PC-9 (cell line): Measurements from ENCODE around the gene TBC1D14. TPM values are rescaled to one million over a fixed set of nuclear protein-coding genes. Genes with fewer than 3 reads are reported as not detected.

Experiments
- BruUV-seq: library from RNA; stranded (reverse); fragments of 400-500 nt; replicated peaks from 2 replicates; lab custom pipeline; 2021; lab: Mats Ljungman, UMichigan
- CTCF ChIA-PET: fragments of 300-600 bp; sonication (Branson Sonifier 250); formaldehyde crosslinking; loops from one replicate; lab custom pipeline; 2022; ENCODE audit warnings: antibody characterized with exemption; lab: Charles Lee
- POLR2A ChIA-PET: fragments of 300-600 bp; sonication (Branson Sonifier 250); formaldehyde crosslinking; loops from one replicate; lab custom pipeline; 2022; ENCODE audit warnings: antibody characterized with exemption; ENCODE audit not compliant: unreplicated experiment; lab: Charles Lee
- DNase-seq, 2 experiments: peaks; one replicate each; pipeline versions ENCODE4 v3.0.0 to v3.0.0-alpha.2; 2015 to 2022; ENCODE audit warnings: mixed read lengths in 1 of 2
- H2AFZ ChIP-seq: fragments of 200-600 bp; sonication (generic); 2 replicates; pipeline ENCODE4 v1.8.1; 2017; ENCODE audit warnings: antibody characterized with exemption
- H3F3A ChIP-seq: fragments of 200-600 bp; sonication (generic); 2 replicates; pipeline ENCODE4 v1.8.1; 2017; ENCODE audit warnings: antibody characterized with exemption, mild to moderate bottlenecking, low read depth; ENCODE audit not compliant: insufficient read depth
- H3K27ac ChIP-seq: fragments of 200-600 bp; sonication (generic); 2 replicates; pipeline ENCODE4 v1.6.1; 2016; ENCODE audit warnings: mixed run types
- H3K27me3 ChIP-seq: fragments of 200-600 bp; sonication (generic); 2 replicates; pipeline ENCODE4 v1.6.1; 2016; ENCODE audit warnings: low read depth, mixed run types; ENCODE audit not compliant: insufficient read depth
- H3K36me3 ChIP-seq: fragments of 200-600 bp; sonication (generic); 2 replicates; pipeline ENCODE4 v1.6.1; 2016; ENCODE audit warnings: low read depth, mixed run types
- H3K4me1 ChIP-seq: fragments of 200-600 bp; sonication (generic); replicated peaks from 2 replicates; pipeline ENCODE4 v1.6.1; 2016; ENCODE audit warnings: mixed run types; ENCODE audit not compliant: insufficient read depth
- H3K4me2 ChIP-seq: fragments of 200-600 bp; sonication (generic); 2 replicates; pipeline ENCODE4 v1.6.1; 2017; ENCODE audit warnings: mixed run types
- H3K4me3 ChIP-seq: fragments of 200-600 bp; sonication (generic); 2 replicates; pipeline ENCODE4 v1.6.1; 2016; ENCODE audit warnings: mixed run types
- H3K79me2 ChIP-seq: fragments of 200-600 bp; sonication (generic); 2 replicates; pipeline ENCODE4 v1.6.1; 2017; ENCODE audit warnings: low read depth, mixed run types
- H3K9me2 ChIP-seq: fragments of 200-600 bp; sonication (generic); 2 replicates; pipeline ENCODE4 v1.8.1; 2017; ENCODE audit warnings: mild to moderate bottlenecking; ENCODE audit not compliant: insufficient read depth
- H3K9me3 ChIP-seq: fragments of 200-600 bp; sonication (generic); 2 replicates; pipeline ENCODE4 v1.8.1; 2016; ENCODE audit warnings: low read depth; ENCODE audit not compliant: insufficient read depth
- H4K20me1 ChIP-seq: fragments of 200-600 bp; sonication (generic); 2 replicates; pipeline ENCODE4 v1.8.1; 2017; ENCODE audit not compliant: insufficient read depth
- CTCF ChIP-seq: fragments of 200-600 bp; sonication (generic); conservative IDR thresholded peaks from 2 replicates; pipeline ENCODE4 v1.6.1; 2017; ENCODE audit warnings: mixed run types, antibody characterized with exemption, mild to moderate bottlenecking, moderate library complexity
- EZH2 ChIP-seq: fragments of 200-600 bp; sonication (generic); IDR thresholded peaks from 2 replicates; pipeline ENCODE4 v1.8.0; 2017; ENCODE audit warnings: antibody characterized with exemption, low read depth
- intact Hi-C: fragments of 100-400 bp; cut with micrococcal nuclease; formaldehyde crosslinking; loops from one replicate; pipeline ENCODE4 v1.10.0; 2022; ENCODE audit not compliant: unreplicated experiment
- total RNA-seq: library from RNA; stranded (reverse); gene quantifications from 2 replicates; pipeline ENCODE4 v1.2.3, GENCODE V29; 2021

The TBC1D14 gene
- total RNA-seq, 1 experiment from 2014 or later = 46.2 TPM

- H2AFZ ChIP-seq = no peak overlapping the region
- H3K9me3 ChIP-seq = no peaks in the 10 kb centered on the region
- H3K4me1 ChIP-seq = peaks cover 18% of the 10 kb centered on the region
- no peak overlapping the region for H3K4me2 ChIP-seq
- H3K4me3 ChIP-seq = no peak overlapping the region
- H3K27me3 ChIP-seq = no peaks in the 10 kb centered on the region
- BruUV-seq = TSS peak; percentile 9
- intact Hi-C loops = no loop called here
- peaks cover 11% of the 10 kb centered on the region; the same call in 1 of the 2 replicates for H3F3A ChIP-seq
- no peak for DNase-seq
- H4K20me1 ChIP-seq = no peaks in the 10 kb centered on the region
- no peak for TF ChIP-seq EZH2
- no peak for TF ChIP-seq CTCF
- H3K9me2 ChIP-seq = no peaks in the 10 kb centered on the region
- no peaks in the 10 kb centered on the region for H3K79me2 ChIP-seq
- H3K27ac ChIP-seq = no peak overlapping the region
- POLR2A ChIA-PET = no interaction called here
- CTCF ChIA-PET = no interaction called here
- H3K36me3 ChIP-seq = no peaks in the 10 kb centered on the region; the same call in 1 of the 2 replicates
Measured at GRCh38 chr4:7030856-7031255, 121.2 kb downstream of the TBC1D14 start.

GRCh38 chr4:7031558-7032449, 122.2 kb downstream of the TBC1D14 start:
- H4K20me1 ChIP-seq = no peaks in the 10 kb centered on the region
- no peaks in the 10 kb centered on the region for H3K9me3 ChIP-seq
- no peak overlapping the region for H3K27ac ChIP-seq
- ChIA-PET CTCF (no interaction called here), POLR2A (no interaction called here)
- H3K4me2 ChIP-seq = no peak overlapping the region
- peaks cover 18% of the 10 kb centered on the region for H3K4me1 ChIP-seq
- no TSS peak for BruUV-seq
- H3K36me3 ChIP-seq = no peaks in the 10 kb centered on the region; the same call in 1 of the 2 replicates
- H3K27me3 ChIP-seq = no peaks in the 10 kb centered on the region
- no peaks in the 10 kb centered on the region for H3K9me2 ChIP-seq
- H3F3A ChIP-seq = peaks cover 11% of the 10 kb centered on the region; the same call in 1 of the 2 replicates
- no peak overlapping the region for H3K4me3 ChIP-seq
- H3K79me2 ChIP-seq = no peaks in the 10 kb centered on the region
- no peak for TF ChIP-seq EZH2
- TF ChIP-seq CTCF = no peak
- no peak overlapping the region for H2AFZ ChIP-seq
- intact Hi-C loops = no loop called here
- no peak for DNase-seq

- no peaks in the 10 kb centered on the region for H4K20me1 ChIP-seq
- H3K27ac ChIP-seq = no peak overlapping the region
- ChIA-PET CTCF (no interaction called here), POLR2A (no interaction called here)
- intact Hi-C loops = no loop called here
- no peaks in the 10 kb centered on the region for H3K79me2 ChIP-seq
- no TSS peak for BruUV-seq
- H3K4me2 ChIP-seq = no peak overlapping the region
- H3K27me3 ChIP-seq = no peaks in the 10 kb centered on the region
- H3K4me3 ChIP-seq = no peak overlapping the region
- no peak overlapping the region for H2AFZ ChIP-seq
- no peaks in the 10 kb centered on the region; the same call in 1 of the 2 replicates for H3K36me3 ChIP-seq
- no peaks in the 10 kb centered on the region for H3K9me2 ChIP-seq
- peaks cover 18% of the 10 kb centered on the region for H3K4me1 ChIP-seq
- H3F3A ChIP-seq = peaks cover 11% of the 10 kb centered on the region; the same call in 1 of the 2 replicates
- no peak for DNase-seq
- TF ChIP-seq CTCF = no peak
- no peak for TF ChIP-seq EZH2
- H3K9me3 ChIP-seq = no peaks in the 10 kb centered on the region
Measured at GRCh38 chr4:7032596-7032995, 123.0 kb downstream of the TBC1D14 start.
